Globus pallidus (tissue), 1 donor: Measurements from ENCODE around the gene DOCK3.
"Not testable (repeated sequence)": the region's sequence is repeated elsewhere in the genome, so short reads cannot be mapped to it uniquely, and the experiment has no call there.

Experiments
- DNase-seq: peaks from one replicate; pipeline ENCODE4 v3.0.0-alpha.2; 2015; ENCODE audit warnings: low spot score

The DOCK3 gene

DNA sequence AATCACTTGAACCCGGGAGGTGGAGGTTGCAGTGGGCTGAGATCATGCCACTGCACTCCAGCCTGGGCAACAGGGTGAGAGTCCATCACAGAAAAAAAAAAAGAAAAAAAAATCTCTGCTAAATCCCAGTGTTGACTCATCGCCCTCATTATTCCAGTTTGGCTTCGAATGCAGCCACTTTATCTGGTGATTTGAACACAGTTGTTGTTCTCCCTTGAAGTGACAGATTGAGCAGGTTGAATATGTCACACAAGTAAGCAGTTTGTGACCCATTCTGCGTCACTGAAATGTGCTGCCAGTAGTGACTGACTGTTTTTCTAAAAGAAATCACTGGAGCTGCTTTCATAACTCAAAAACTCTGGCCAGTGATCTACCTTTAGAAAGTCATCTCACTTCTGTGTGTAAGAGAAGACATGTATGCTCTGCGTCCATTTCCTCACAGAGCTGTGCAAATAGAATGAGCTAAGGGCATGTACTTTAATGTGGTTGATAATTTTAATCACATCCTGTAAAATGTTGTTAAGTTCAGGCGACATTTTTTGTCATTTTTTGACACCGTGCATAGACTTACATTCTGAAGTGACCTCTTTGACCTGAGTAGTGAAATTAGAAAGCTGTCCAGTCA is 12.5 kb downstream of the DOCK3 start:
- DNase-seq, result peak; percentile 35

DNA sequence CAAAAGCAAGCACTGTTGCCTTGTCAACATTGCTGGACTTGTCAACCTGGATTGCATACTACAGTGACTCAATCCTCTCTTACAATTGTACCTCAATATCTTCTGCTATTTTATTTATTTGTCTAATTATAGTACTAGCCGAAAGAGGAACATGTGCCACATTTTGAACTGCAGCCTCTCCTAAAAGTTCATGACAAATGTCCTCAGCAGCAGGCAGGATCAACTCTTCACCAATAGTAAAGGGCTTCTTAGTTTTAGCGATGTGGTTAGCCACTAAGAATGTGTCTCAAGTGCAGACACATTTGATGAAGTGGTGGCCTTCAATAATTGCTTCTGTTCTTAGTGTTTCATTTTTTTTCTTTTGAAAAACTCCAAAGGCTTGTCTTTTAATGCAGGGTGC is 13.2 kb downstream of the DOCK3 start:
- no peak for DNase-seq

DNA sequence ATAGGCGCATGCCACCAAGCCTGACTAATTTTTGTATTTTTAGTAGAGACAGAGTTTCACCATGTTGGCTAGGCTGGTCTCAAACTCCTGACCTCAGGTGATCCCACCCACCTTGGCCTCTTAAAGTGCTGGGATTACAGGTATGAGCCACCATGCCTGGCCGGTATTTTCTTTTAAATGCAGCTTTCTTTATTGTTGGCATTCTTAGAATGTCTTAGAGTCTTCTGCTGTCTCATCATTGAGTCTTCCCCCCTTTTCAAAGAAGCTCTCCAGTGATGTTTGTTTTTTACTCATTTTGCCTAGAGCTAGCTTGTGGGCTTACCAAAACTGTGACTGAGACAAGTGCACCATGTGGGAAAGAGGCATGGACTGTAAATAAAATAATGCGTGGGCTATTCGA is 13.9 kb downstream of the DOCK3 start:
- not testable (repeated sequence) for DNase-seq

- DNase-seq, result no peak
These were observed 14.8 kb downstream of the DOCK3 start for GRCh38 chr3:50689558-50689957.

DNA sequence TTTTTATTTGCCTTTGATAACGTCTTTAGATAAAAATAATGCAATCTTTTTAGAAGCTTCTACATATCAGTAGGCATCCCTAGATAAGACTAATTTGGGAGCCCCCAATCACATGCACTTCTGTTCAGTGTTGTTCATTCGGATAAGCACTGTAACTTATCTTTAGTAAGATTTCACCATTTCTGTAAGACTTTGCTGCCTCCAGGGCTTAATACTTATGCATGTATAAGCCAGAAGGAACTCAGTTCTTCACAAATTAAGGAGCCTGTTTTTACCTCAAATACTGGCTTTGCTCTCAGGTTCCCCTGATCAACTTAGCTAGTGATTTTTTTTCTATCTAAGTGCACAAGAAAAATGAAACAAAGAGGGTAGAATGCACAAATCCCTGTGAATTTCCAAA is 20.3 kb downstream of the DOCK3 start:
- DNase-seq, result no peak

DNA sequence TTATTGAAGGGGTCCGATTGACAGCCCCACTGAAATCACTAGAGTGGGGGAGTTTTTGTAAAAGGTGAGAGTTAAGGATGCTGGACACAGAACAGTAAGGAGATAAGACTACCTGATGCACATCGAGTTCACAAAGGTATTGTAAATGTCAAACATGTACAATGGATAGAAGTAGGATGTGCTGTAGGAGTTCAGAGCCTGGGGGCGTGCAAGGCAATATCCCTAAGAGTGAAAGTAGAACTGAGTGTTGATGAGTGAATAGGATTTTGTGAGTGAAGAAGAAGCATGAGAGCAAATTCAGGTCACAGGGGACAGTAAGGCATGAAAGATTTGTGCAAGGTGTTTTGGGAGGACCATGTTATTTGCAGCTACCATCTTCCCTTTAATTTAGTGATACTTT is 21.5 kb downstream of the DOCK3 start:
- DNase-seq, result no peak

DNA sequence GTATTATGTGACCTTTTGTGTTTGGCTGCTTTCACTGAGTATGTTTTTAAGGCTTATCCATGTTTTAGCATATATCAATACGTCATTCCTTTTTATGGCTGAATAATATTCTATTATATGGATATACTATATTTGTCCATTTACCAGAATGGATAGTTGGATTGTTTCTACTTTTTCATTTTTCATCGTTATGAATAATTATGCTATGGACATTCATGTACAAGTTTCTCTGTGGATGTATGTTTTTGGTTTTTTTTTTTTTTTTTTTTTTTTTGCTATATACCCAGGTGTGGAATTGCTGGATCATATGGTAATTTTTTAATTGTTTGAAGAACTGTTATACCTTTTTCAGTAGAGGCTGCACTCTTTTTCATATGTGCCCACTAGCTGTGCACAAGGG is 23.5 kb downstream of the DOCK3 start:
- DNase-seq, result no peak

DNA sequence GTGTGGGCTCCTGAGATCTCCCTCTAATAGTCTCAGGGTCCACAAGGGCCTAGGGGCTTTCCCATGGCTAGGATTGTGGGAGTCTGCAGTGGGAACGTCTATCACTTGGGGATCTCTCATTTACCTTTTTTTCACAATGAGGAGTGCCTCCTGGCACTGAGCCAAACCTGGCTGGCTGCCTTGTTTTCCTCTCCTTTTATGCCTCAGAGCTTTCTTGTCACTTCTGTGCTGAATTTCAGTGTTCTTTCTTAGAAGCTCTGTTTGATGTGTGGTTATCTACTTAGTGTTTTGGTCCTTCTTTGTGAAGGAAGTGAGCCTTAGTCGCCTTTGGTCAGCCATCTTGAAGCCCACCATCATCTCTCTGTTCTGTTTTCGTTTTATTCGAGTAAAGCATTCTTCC is 33.9 kb downstream of the DOCK3 start:
- DNase-seq, result no peak

GRCh38 chr3:50714946-50715345 is 40.2 kb downstream of the DOCK3 start:
- DNase-seq, result no peak

DNA sequence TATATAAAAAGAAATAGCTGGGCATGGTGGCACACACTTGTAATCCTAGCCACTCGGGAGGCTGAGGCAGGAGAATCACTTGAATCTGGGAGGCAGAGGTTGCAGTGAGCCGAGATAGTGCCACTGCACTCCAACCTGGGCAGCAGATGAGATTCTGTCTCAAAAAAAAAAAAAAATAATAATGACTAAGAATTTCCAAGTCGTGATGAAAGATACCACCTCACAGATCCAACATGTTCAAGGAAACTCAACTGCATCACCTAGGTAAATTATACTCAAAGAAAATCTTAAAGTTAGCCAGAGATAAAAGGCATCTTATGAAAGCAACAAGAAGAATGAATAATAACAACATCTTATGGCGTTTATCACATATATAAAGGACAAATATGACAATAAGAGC is 50.1 kb downstream of the DOCK3 start:
- DNase-seq, result no peak

DNA sequence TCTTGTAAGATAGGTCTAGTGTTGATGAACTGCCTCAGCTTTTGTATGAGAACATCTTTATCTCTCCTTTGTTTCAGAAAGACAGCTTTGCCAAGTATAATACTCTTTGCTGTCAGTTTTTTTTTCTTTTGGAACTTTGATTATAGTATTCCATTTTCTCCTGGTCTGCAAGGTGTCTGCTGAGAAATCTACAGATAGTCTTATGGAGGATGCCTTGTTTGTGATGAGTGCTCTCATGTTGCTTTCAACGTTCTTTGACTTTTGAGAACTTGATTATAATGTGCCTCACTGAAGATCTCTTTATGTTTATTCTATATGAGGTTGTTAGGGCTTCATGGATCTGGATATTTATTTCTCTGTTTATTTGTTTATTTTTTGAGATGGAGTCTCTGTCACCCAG is 60.3 kb downstream of the DOCK3 start:
- no peak for DNase-seq

GRCh38 chr3:50737193-50737905 is 62.6 kb downstream of the DOCK3 start:
- no peak for DNase-seq

DNA sequence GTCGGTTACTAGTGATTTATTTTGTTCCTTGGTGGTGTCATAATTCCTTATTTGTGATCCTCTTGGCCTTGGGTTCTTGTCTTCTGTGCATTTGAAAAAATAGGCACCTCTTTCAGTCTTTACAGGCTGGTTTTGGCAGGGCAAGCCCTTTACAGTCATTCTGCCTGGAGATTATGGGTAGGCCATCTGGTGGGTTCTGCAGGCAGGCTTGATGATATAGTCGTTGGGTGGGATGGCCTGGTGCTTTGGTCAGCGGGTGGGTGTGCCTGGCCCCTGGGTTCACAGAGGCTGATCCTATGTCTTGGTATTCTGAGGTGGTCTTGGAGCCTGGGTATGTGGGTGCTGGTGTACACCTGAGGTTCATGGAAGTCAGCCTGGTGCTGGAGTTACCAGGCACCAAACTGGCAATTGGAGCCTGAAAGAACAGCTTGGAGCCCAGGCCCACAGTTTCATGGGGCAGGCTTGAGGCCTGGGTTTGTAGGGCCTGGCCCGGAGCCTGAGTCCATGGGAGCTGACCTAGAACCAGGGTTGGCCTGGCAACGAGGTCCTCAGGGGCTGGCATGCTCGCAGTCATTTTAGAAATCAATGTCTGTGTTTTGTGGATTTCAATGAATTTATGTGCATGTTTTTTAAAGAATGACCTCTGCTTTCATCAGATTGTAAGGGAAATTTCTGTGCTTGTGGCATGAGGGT is 63.3 kb downstream of the DOCK3 start:
- peak; percentile 16 for DNase-seq

DNA sequence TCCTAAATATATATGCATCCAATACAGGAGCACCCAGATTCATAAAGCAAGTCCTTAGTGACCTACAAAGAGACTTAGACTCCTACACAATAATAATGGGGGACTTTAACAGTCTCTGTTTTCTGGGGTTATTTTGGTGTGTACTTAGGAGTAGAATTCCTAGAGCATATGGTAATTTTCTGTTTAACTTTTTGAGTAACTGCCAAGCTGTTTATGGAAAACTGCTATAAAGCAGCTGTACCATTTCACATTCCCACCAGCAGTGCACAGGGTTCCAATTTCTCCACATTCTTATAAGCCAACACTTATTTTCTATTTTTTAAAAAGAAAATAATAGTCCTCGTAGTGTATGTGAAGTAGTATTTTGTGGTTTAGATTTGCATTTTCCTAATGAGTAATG is 68.9 kb downstream of the DOCK3 start:
- no peak for DNase-seq

DNA sequence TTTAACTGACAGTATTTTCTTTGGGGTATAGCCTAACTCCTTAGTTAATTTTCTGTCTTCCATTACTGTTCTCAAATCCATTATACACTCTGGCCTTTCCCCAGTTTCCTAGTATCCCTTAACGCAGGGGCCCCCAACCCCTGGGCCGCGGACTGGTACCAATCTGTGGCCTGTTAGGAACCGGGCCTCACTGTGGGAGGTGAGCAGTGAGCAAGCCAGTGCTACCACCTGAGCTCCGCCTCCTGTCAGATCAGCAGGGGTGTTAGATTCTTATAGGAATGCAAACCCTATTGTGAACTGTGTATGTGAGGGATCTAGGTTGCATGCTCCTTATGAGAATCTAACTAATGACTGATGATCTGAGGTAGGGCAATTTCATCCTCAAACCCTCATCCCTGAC is 75.1 kb downstream of the DOCK3 start:
- DNase-seq, result no peak

- DNase-seq, result no peak
These were observed 84.3 kb downstream of the DOCK3 start for GRCh38 chr3:50759015-50759414.

GRCh38 chr3:50777680-50778079 is 103.0 kb downstream of the DOCK3 start:
- DNase-seq, result no peak

DNA sequence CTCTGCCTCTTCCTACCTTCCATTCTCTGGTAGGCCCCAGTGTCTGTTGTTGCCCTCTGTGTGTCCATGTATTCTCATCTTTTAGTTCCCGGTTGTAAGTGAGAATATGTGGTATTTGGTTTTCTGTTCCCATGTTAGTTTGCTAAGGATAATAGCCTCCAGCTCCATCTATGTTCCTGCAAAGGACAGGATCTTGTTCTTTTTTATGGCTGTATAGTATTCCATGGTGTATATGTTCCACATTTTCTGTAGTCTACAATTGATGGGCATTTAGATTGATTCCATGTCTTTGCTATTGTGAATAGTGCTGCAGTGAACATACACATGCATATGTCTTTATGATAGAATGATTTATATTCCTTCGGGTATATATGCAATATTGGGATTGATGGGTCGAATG is 107.0 kb downstream of the DOCK3 start:
- not testable (repeated sequence) for DNase-seq

GRCh38 chr3:50786631-50787030 is 111.9 kb downstream of the DOCK3 start:
- no peak for DNase-seq

DNA sequence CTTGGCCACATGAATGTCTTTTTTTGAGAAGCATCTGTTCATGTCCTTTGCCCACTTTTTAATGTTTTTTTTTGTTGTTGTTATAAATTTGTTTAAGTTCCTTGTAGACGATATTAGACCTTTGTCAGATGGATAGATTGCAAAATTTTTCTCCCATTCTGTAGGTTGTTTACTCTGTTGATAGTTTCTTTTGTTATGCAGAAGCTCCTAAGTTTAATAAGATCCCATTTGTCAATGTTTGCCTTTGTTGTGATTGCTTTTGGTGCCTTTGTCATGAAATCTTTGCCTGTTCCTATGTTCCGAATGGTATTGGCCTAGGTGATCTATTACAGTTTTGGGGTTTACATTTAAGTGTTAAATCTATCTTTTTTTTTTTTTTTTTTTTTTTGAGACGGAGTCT is 116.2 kb downstream of the DOCK3 start:
- DNase-seq, result not testable (repeated sequence)

DNA sequence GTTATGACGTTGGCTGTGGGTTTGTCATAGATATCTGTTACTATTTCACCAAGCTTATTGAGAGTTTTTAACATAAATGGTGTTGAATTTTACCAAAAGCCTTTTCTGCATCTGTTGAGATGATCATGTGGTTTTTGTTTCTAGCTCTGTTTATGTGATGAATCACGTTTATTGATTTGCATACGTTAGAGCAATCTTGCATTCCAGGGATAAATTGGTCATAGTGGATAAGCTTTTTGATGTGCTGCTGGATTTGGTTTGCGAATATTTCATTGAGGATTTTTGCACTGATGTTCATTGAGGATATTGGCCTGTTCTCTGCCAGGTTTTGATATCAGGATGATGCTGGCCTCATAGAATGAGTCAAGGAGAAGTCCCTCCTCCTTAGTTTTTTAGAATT is 117.8 kb downstream of the DOCK3 start:
- DNase-seq, result no peak

DNA sequence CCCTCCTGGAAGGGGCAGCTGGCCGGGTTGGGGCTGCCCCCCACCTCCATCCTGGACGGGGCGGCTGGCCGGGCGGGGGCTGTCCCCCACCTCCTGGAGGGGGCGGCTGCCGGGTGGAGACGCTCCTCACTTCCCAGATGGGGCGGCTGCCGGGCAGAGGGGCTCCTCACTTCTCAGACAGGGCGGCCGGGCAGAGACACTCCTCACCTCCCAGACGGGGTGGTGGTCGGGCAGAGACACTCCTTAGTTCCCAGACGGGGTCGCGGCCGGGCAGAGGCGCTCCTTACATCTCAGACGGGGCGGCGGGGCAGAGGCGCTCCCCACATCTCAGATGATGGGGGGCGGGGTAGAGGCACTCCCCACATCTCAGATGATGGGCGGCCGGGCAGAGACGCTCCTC is 129.1 kb downstream of the DOCK3 start:
- DNase-seq, result not testable (repeated sequence)

- not testable (repeated sequence) for DNase-seq
These were observed 129.6 kb downstream of the DOCK3 start for GRCh38 chr3:50804376-50804775.
